Measurements from ENCODE around the gene LAG3.

The LAG3 gene

DNA sequence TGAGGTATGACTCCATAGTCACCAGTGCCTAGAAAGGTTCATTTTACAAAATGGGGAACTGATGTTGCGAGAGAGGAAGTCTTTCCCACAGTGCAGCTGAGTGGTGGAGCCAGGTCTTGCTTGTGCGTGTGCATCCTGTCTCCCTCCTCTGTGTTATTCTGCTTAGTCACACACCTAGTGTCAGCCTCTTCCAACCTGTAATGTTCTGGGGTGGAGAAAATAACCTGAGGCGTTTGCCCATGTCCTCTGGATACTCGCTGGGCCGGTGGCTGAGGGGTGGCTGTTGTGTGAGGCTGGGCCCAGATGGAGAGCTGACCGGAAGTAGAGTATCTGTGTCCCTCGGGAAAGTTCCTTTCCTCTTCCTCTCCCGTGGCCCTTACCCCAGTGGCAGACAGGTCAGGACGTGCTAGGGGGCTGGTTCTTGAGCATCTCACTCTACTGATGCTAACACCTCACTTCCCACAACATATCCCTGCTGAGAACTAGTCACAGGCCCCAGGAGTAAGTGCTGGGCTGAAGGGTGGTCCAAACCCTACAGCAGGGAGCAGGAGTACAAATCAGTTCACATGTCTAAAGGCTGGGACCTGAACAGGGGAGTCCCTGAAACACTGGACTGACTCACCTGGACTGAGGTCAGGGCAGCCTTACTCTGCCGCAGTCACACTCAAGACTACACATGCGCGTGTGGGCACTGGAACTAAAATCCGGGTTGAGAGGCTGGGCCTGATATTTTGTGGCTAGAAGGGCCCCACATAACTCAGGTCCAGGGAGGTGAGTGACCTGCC is 26.4 kb upstream of the LAG3 start:
- Histone ChIP-seq H3K36me3 (ENCODE audit: low read length) (no peaks in the 10 kb centered on the region), H3K4me2 (ENCODE audit: low read depth, low read length, poor library complexity, severe bottlenecking) (no peak overlapping the region), H3K9me3 (ENCODE audit: insufficient read depth, low read length) (no peaks in the 10 kb centered on the region), H3K4me3 (ENCODE audit: insufficient read depth, low read length, poor library complexity, severe bottlenecking) (no peak overlapping the region), H3K9ac (ENCODE audit: low read length) (no peak overlapping the region), H2AFZ (ENCODE audit: low read depth, low read length, severe bottlenecking) (no peak overlapping the region), H3F3A (ENCODE audit: insufficient read depth) (0 out of 2 replicates have a peak, but pooled peaks cover 2% of the 10 kb centered on the region), H3K27me3 (ENCODE audit: low read length) (no peaks in the 10 kb centered on the region), H3K27ac (ENCODE audit: low read depth, low read length) (no peak overlapping the region), H3K9me2 (replicated peaks; ENCODE audit: insufficient read depth, low read length) (no peaks in the 10 kb centered on the region), H4K20me1 (ENCODE audit: low read depth, low read length) (no peaks in the 10 kb centered on the region), H3K79me2 (ENCODE audit: insufficient read depth, low read length) (no peaks in the 10 kb centered on the region)
- no peak for TF ChIP-seq EZH2phosphoT487 (conservative IDR thresholded peaks at IDR 0.05; ENCODE audit: low read length)
- TF ChIP-seq, protein P1, sequence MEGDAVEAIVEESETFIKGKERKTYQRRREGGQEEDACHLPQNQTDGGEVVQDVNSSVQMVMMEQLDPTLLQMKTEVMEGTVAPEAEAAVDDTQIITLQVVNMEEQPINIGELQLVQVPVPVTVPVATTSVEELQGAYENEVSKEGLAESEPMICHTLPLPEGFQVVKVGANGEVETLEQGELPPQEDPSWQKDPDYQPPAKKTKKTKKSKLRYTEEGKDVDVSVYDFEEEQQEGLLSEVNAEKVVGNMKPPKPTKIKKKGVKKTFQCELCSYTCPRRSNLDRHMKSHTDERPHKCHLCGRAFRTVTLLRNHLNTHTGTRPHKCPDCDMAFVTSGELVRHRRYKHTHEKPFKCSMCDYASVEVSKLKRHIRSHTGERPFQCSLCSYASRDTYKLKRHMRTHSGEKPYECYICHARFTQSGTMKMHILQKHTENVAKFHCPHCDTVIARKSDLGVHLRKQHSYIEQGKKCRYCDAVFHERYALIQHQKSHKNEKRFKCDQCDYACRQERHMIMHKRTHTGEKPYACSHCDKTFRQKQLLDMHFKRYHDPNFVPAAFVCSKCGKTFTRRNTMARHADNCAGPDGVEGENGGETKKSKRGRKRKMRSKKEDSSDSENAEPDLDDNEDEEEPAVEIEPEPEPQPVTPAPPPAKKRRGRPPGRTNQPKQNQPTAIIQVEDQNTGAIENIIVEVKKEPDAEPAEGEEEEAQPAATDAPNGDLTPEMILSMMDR (IDR thresholded peaks at IDR 0.05; ENCODE audit: insufficient read depth, low read length, poor library complexity, severe bottlenecking) = no peak

DNA sequence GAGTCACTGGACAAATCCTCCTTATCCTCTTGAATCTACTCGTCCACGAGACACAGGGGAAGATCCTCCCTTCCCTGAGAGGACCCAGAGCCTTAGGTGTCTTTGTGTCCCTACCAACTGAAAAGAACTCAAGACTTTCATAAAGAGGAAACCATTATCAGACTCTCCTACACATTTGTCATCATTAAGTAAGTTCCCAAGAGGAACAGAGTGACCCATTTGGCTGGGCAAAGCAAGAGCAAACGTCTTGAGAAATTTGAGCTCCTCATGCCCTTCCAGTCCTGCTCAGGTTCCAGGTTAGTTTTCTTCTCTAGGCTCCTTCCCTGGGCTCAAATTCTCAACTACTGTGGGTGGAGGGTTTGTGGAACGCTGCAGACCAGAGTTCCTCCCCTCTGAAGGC is 25.1 kb upstream of the LAG3 start:
- H3F3A ChIP-seq (ENCODE audit: insufficient read depth) = no peaks in the 10 kb centered on the region

DNA sequence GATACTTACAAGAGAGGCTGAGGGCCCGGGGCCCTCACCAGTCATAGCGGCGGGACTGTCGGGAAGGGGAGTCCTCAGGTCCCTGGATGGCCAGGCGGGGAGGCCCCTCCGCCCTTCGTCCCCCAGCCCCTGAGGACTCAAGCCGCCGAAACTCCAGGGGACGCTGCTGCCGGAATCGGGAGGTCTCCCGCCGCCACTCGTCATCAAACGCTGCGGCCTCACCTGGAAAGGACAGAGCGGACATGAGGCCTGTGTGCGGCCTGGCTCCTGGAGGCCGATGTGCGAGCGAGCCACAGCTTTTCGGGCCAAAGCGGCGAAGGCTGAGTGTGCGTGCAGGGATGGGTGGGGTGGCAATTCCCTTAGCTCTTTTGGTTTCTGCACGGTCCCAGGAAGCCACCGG is 23.6 kb upstream of the LAG3 start:
- no peaks in the 10 kb centered on the region for H4K20me1 ChIP-seq (ENCODE audit: low read depth, low read length)
- H3K79me2 ChIP-seq (ENCODE audit: insufficient read depth, low read length) = peaks cover 7% of the 10 kb centered on the region
- no peak overlapping the region for H3K4me3 ChIP-seq (ENCODE audit: insufficient read depth, low read length, poor library complexity, severe bottlenecking)
- no peaks in the 10 kb centered on the region for H3K9me2 ChIP-seq (replicated peaks; ENCODE audit: insufficient read depth, low read length)
- no peak overlapping the region for H3K27ac ChIP-seq (ENCODE audit: low read depth, low read length)
- no peaks in the 10 kb centered on the region for H3K27me3 ChIP-seq (ENCODE audit: low read length)
- no peak overlapping the region for H3K9ac ChIP-seq (ENCODE audit: low read length)
- H2AFZ ChIP-seq (ENCODE audit: low read depth, low read length, severe bottlenecking) = no peak overlapping the region
- no peaks in the 10 kb centered on the region for H3F3A ChIP-seq (ENCODE audit: insufficient read depth)
- no peak overlapping the region for H3K4me2 ChIP-seq (ENCODE audit: low read depth, low read length, poor library complexity, severe bottlenecking)
- TF ChIP-seq, protein P1 (IDR thresholded peaks at IDR 0.05; ENCODE audit: insufficient read depth, low read length, poor library complexity, severe bottlenecking) = no peak
- TF ChIP-seq EZH2phosphoT487 (conservative IDR thresholded peaks at IDR 0.05; ENCODE audit: low read length) = no peak
- no peaks in the 10 kb centered on the region for H3K36me3 ChIP-seq (ENCODE audit: low read length)
- H3K9me3 ChIP-seq (ENCODE audit: insufficient read depth, low read length) = no peaks in the 10 kb centered on the region

More for the DNA sequence above, 25.1 kb upstream of the LAG3 start:
- Histone ChIP-seq H3K9me2 (replicated peaks; ENCODE audit: insufficient read depth, low read length) (no peaks in the 10 kb centered on the region), H3K4me2 (ENCODE audit: low read depth, low read length, poor library complexity, severe bottlenecking) (no peak overlapping the region), H3K4me3 (ENCODE audit: insufficient read depth, low read length, poor library complexity, severe bottlenecking) (no peak overlapping the region), H3K9ac (ENCODE audit: low read length) (no peak overlapping the region), H2AFZ (ENCODE audit: low read depth, low read length, severe bottlenecking) (no peak overlapping the region), H3K27ac (ENCODE audit: low read depth, low read length) (no peak overlapping the region), H3K79me2 (ENCODE audit: insufficient read depth, low read length) (peaks cover under 1% of the 10 kb centered on the region; the same call in 1 of the 2 replicates), H3K36me3 (ENCODE audit: low read length) (no peaks in the 10 kb centered on the region), H4K20me1 (ENCODE audit: low read depth, low read length) (no peaks in the 10 kb centered on the region), H3K27me3 (ENCODE audit: low read length) (no peaks in the 10 kb centered on the region), H3K9me3 (ENCODE audit: insufficient read depth, low read length) (no peaks in the 10 kb centered on the region)
- TF ChIP-seq, protein P1 (IDR thresholded peaks at IDR 0.05; ENCODE audit: insufficient read depth, low read length, poor library complexity, severe bottlenecking) = no peak
